Smooth muscle cell (in vitro differentiated cells): Measurements from ENCODE around the gene OCA2. TPM values are rescaled to one million over a fixed set of nuclear protein-coding genes. Genes with fewer than 3 reads are reported as not detected.

Experiments used
- DNase-seq: peaks from one replicate; lab custom pipeline; 2025; ENCODE audit not compliant: unreplicated experiment; lab: John Stamatoyannopoulos, UW
- H2AFZ ChIP-seq: fragments of 200-600 bp; sonication (generic); 2 replicates; pipeline ENCODE4 v1.6.0; 2016; ENCODE audit warnings: antibody characterized with exemption, low read depth, mild to moderate bottlenecking
- H3F3A ChIP-seq: fragments of 200-600 bp; sonication (generic); 2 replicates; pipeline ENCODE4 v1.6.0; 2017; ENCODE audit warnings: antibody characterized with exemption, low read depth
- H3K27ac ChIP-seq: fragments of 200-600 bp; sonication (generic); 2 replicates; pipeline ENCODE4 v1.5.1; 2016; ENCODE audit warnings: low read depth, mild to moderate bottlenecking
- H3K27me3 ChIP-seq: fragments of 200-600 bp; sonication (generic); 2 replicates; pipeline ENCODE4 v1.6.1; 2016; ENCODE audit warnings: low read depth, mild to moderate bottlenecking
- H3K36me3 ChIP-seq: fragments of 200-600 bp; sonication (generic); 2 replicates; pipeline ENCODE4 v1.5.1; 2016; ENCODE audit warnings: low read depth
- H3K4me1 ChIP-seq: fragments of 200-600 bp; sonication (generic); 2 replicates; pipeline ENCODE4 v1.5.1; 2016; ENCODE audit warnings: low read depth
- H3K4me2 ChIP-seq: fragments of 200-600 bp; sonication (generic); 2 replicates; pipeline ENCODE4 v1.6.0; 2016; ENCODE audit warnings: mild to moderate bottlenecking
- H3K4me3 ChIP-seq: fragments of 200-600 bp; sonication (generic); 2 replicates; pipeline ENCODE4 v1.5.1; 2016; ENCODE audit warnings: mild to moderate bottlenecking
- H3K79me2 ChIP-seq: fragments of 200-600 bp; sonication (generic); 2 replicates; pipeline ENCODE4 v1.6.0; 2016; ENCODE audit warnings: low read depth, mild to moderate bottlenecking
- H3K9ac ChIP-seq: fragments of 200-600 bp; sonication (generic); 2 replicates; pipeline ENCODE4 v1.6.0; 2016; ENCODE audit warnings: low read depth
- H3K9me3 ChIP-seq: fragments of 200-600 bp; sonication (generic); replicated peaks from 2 replicates; pipeline ENCODE4 v1.5.1; 2016; ENCODE audit warnings: low read depth
- H4K20me1 ChIP-seq: fragments of 200-600 bp; sonication (generic); 2 replicates; pipeline ENCODE4 v1.6.0; 2016; ENCODE audit warnings: low read depth
- CTCF ChIP-seq: fragments of 200-600 bp; sonication (generic); IDR thresholded peaks from 2 replicates; pipeline ENCODE4 v1.5.1; 2017; ENCODE audit warnings: borderline replicate concordance, mild to moderate bottlenecking, antibody characterized with exemption; ENCODE audit not compliant: insufficient read depth, poor library complexity, severe bottlenecking
- WGBS: methylation state at CpG from one replicate; pipeline ENCODE4 v1.1.7; 2016; ENCODE audit warnings: low lambda C conversion rate; 5-methylcytosine and 5-hydroxymethylcytosine counted together
- polyA plus RNA-seq: library from polyadenylated mRNA; unstranded; fragments of >200 nt; fragmentation: Nextera tagmentation; extraction: Ambion mirVana; gene quantifications from 2 replicates; pipeline ENCODE4 v1.2.1, GENCODE V29; 2016
- total RNA-seq: library from RNA; depleted of rRNA; stranded (reverse); fragments of >200 nt; gene quantifications from 2 replicates; pipeline ENCODE4 v1.2.3, GENCODE V29; 2014

Gene OCA2
- total and polyA plus RNA-seq, 2 experiments from 2014 or later = 0.16 TPM; not detected in 1

GRCh38 chr15:27936164-27936563, 163.0 kb downstream of the OCA2 start:
- no peaks in the 10 kb centered on the region for H4K20me1 ChIP-seq
- WGBS = 91% methylated on average over 2 of the region's 2 CpGs
- H3K9me3 ChIP-seq = peaks cover 5% of the 10 kb centered on the region
- H3K79me2 ChIP-seq = no peaks in the 10 kb centered on the region
- no peak overlapping the region for H3K9ac ChIP-seq
- H3K36me3 ChIP-seq = no peaks in the 10 kb centered on the region
- H3F3A ChIP-seq = no peaks in the 10 kb centered on the region
- no peak overlapping the region for H2AFZ ChIP-seq
- DNase-seq = no peak
- no peak overlapping the region for H3K4me2 ChIP-seq
- H3K27me3 ChIP-seq = no peaks in the 10 kb centered on the region
- no peak for TF ChIP-seq CTCF
- no peak overlapping the region for H3K27ac ChIP-seq
- H3K4me1 ChIP-seq = no peaks in the 10 kb centered on the region
- H3K4me3 ChIP-seq = no peak overlapping the region

- Histone ChIP-seq H3K79me2 (no peaks in the 10 kb centered on the region), H3F3A (no peaks in the 10 kb centered on the region), H3K4me1 (no peaks in the 10 kb centered on the region), H4K20me1 (no peaks in the 10 kb centered on the region), H2AFZ (no peak overlapping the region), H3K27ac (no peak overlapping the region), H3K9ac (no peak overlapping the region), H3K9me3 (peaks cover 5% of the 10 kb centered on the region), H3K27me3 (no peaks in the 10 kb centered on the region), H3K36me3 (no peaks in the 10 kb centered on the region), H3K4me2 (no peak overlapping the region), H3K4me3 (no peak overlapping the region)
- 93% methylated on average over 4 of the region's 4 CpGs for WGBS
- TF ChIP-seq CTCF = no peak
- no peak for DNase-seq
These were observed 163.8 kb downstream of the OCA2 start for GRCh38 chr15:27935328-27935727.

GRCh38 chr15:27934782-27935181, 164.3 kb downstream of the OCA2 start:
- no peak for TF ChIP-seq CTCF
- 67% methylated on average over 9 of the region's 9 CpGs for WGBS
- Histone ChIP-seq H3K79me2 (no peaks in the 10 kb centered on the region), H3K27me3 (no peaks in the 10 kb centered on the region), H3K4me1 (no peaks in the 10 kb centered on the region), H3F3A (no peaks in the 10 kb centered on the region), H3K9ac (no peak overlapping the region), H3K4me3 (no peak overlapping the region), H4K20me1 (no peaks in the 10 kb centered on the region), H2AFZ (no peak overlapping the region), H3K36me3 (no peaks in the 10 kb centered on the region), H3K9me3 (peaks cover 5% of the 10 kb centered on the region), H3K4me2 (no peak overlapping the region), H3K27ac (no peak overlapping the region)
- no peak for DNase-seq

GRCh38 chr15:27933562-27933961, 165.6 kb downstream of the OCA2 start:
- Histone ChIP-seq H3K4me1 (no peaks in the 10 kb centered on the region), H3K4me2 (no peak overlapping the region), H3K27me3 (no peaks in the 10 kb centered on the region), H3K36me3 (no peaks in the 10 kb centered on the region), H3F3A (no peaks in the 10 kb centered on the region), H3K9me3 (peaks cover 5% of the 10 kb centered on the region), H2AFZ (no peak overlapping the region), H4K20me1 (no peaks in the 10 kb centered on the region), H3K4me3 (no peak overlapping the region), H3K9ac (no peak overlapping the region), H3K27ac (no peak overlapping the region), H3K79me2 (no peaks in the 10 kb centered on the region)
- 90% methylated on average over 6 of the region's 6 CpGs for WGBS
- no peak for DNase-seq
- TF ChIP-seq CTCF = no peak
